Lower leg skin (tissue), 4 donors: Measurements from ENCODE around the gene SENP3. TPM values are rescaled to one million over a fixed set of nuclear protein-coding genes. Genes with fewer than 3 reads are reported as not detected.
A peak's percentile ranks its signal among the peaks of the same experiment; 100 is the strongest.

Experiments used
- DNase-seq, 2 donors: peaks; one replicate each; pipeline ENCODE4 v3.0.0-alpha.2; 2019; ENCODE audit warnings: low spot score in 2 of 2
- H3K4me3 ChIP-seq: fragments of 200-600 bp; sonication (generic); 2 replicates; pipeline ENCODE4 v1.5.1; 2017; ENCODE audit warnings: mild to moderate bottlenecking, low read depth; ENCODE audit not compliant: poor library complexity, severe bottlenecking
- POLR2A ChIP-seq, 2 donors: fragments of 450-650 bp; IDR thresholded peaks; one replicate each; pipeline ENCODE4 v1.6.1; 2016 to 2017; ENCODE audit warnings: antibody characterized with exemption in 2 of 2, mild to moderate bottlenecking in 1 of 2, moderate library complexity in 1 of 2
- WGBS, 2 donors: methylation state at CpG; one replicate each; pipeline ENCODE4 v1.1.5; 2018; 5-methylcytosine and 5-hydroxymethylcytosine counted together
- intact Hi-C: fragments of 100-400 bp; cut with DNase I; formaldehyde crosslinking; loops from one replicate; pipeline ENCODE4 v1.15.0; 2023; ENCODE audit warnings: low total_unique reads
- total RNA-seq, 4 donors: library from RNA; depleted of rRNA; stranded (reverse); fragments of >200 nt; gene quantifications; one replicate each; pipeline ENCODE4 v1.1.0, GENCODE V29; 2016
- TF ChIP-seq, protein P1 (sequence below), 3 donors: fragments of 450-650 bp; IDR thresholded peaks; one replicate each; pipeline ENCODE4 v1.5.1; 2016; ENCODE audit warnings: antibody characterized with exemption in 3 of 3, mild to moderate bottlenecking in 3 of 3, moderate library complexity in 2 of 3

The SENP3 gene
- total RNA-seq, 4 donors from 2014 or later: 39.5 to 53.0 (median 48.7) TPM

GRCh38 chr17:7572338-7572587 lies 10.5 kb downstream of the SENP3 start:
- intact Hi-C loops: loop anchor here (5.0 kb wide), 1 partner anchor 540 kb away; no protein-coding TSS in a partner anchor
- no peak for DNase-seq
- H3K4me3 ChIP-seq: peak overlapping the region; percentile 12
- TF ChIP-seq, protein P1, sequence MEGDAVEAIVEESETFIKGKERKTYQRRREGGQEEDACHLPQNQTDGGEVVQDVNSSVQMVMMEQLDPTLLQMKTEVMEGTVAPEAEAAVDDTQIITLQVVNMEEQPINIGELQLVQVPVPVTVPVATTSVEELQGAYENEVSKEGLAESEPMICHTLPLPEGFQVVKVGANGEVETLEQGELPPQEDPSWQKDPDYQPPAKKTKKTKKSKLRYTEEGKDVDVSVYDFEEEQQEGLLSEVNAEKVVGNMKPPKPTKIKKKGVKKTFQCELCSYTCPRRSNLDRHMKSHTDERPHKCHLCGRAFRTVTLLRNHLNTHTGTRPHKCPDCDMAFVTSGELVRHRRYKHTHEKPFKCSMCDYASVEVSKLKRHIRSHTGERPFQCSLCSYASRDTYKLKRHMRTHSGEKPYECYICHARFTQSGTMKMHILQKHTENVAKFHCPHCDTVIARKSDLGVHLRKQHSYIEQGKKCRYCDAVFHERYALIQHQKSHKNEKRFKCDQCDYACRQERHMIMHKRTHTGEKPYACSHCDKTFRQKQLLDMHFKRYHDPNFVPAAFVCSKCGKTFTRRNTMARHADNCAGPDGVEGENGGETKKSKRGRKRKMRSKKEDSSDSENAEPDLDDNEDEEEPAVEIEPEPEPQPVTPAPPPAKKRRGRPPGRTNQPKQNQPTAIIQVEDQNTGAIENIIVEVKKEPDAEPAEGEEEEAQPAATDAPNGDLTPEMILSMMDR (IDR thresholded peaks at IDR 0.05): no peak
- no peak for TF ChIP-seq POLR2A (IDR thresholded peaks at IDR 0.05)
- 1 to 2% methylated on average over 11 of the region's 11 CpGs for WGBS, 2 donors

- 1% methylated on average over 44 to 49 of the region's 73 CpGs for WGBS, 2 donors
- intact Hi-C loops: loop anchor here (5.0 kb wide), 1 partner anchor 540 kb away; no protein-coding TSS in a partner anchor
- H3K4me3 ChIP-seq: peak overlapping the region; percentile 100
- DNase-seq: peak; percentile 99 to 100
- peak in 1 of 2 donors; percentile 95 for TF ChIP-seq POLR2A (IDR thresholded peaks at IDR 0.05)
- TF ChIP-seq, protein P1 (IDR thresholded peaks at IDR 0.05): no peak
Measured at GRCh38 chr17:7572588-7573323, 11.0 kb downstream of the SENP3 start.

- H3K4me3 ChIP-seq: peak overlapping the region; percentile 100
- peak; percentile 85 to 98 for DNase-seq
- intact Hi-C loops: loop anchor here (5.0 kb wide), 1 partner anchor 541 kb away; no protein-coding TSS in a partner anchor
- TF ChIP-seq, protein P1 (IDR thresholded peaks at IDR 0.05): no peak
- no peak for TF ChIP-seq POLR2A (IDR thresholded peaks at IDR 0.05)
- WGBS, 2 donors: 0 to 2% methylated on average over 51 of the region's 71 CpGs
Measured at GRCh38 chr17:7573324-7574080, 11.8 kb downstream of the SENP3 start.

- peak overlapping the region; percentile 100 for H3K4me3 ChIP-seq
- 21 to 28% methylated on average over 14 to 15 of the region's 15 CpGs for WGBS, 2 donors
- intact Hi-C loops: loop anchor here (5.0 kb wide), 1 partner anchor 542 kb away; no protein-coding TSS in a partner anchor
- no peak for DNase-seq
- TF ChIP-seq, protein P1 (IDR thresholded peaks at IDR 0.05): no peak
- no peak for TF ChIP-seq POLR2A (IDR thresholded peaks at IDR 0.05)
Measured at GRCh38 chr17:7574176-7574953, 12.6 kb downstream of the SENP3 start.

GRCh38 chr17:7575481-7575883 lies 13.8 kb downstream of the SENP3 start:
- no peak overlapping the region for H3K4me3 ChIP-seq
- 33 to 74% methylated on average over 1 of the region's 1 CpG for WGBS, 2 donors
- TF ChIP-seq POLR2A (IDR thresholded peaks at IDR 0.05): no peak
- TF ChIP-seq, protein P1 (IDR thresholded peaks at IDR 0.05): no peak
- DNase-seq: no peak
- intact Hi-C loops: no loop called here
